GM12878 (cell line): Measurements from ENCODE around the gene PRDX3. TPM values are rescaled to one million over a fixed set of nuclear protein-coding genes. Genes with fewer than 3 reads are reported as not detected.

Experiments
- ATAC-seq: fragments of 200-7000 bp; cut with Tn5 transposase; 3 replicates; pipeline ENCODE4 v1.9.1; 2020; ENCODE audit warnings: mild to moderate bottlenecking, moderate library complexity
- BruUV-seq: library from RNA; stranded (reverse); fragments of 400-500 nt; replicated peaks from 2 replicates; lab custom pipeline; 2021; lab: Mats Ljungman, UMichigan
- CTCF ChIA-PET: fragments of 300-600 bp; sonication (Branson Sonifier 250); formaldehyde crosslinking; extraction: SDS; loops from one replicate; lab custom pipeline; 2021; ENCODE audit warnings: inconsistent platforms; lab: Yijun Ruan, JAX
- POLR2A ChIA-PET: fragments of 350-600 bp; formaldehyde crosslinking; extraction: SDS; loops from one replicate; lab custom pipeline; 2021; ENCODE audit warnings: inconsistent platforms; lab: Charles Lee
- RAD21 ChIA-PET: fragments of 300-600 bp; sonication (Branson Sonifier 250); formaldehyde crosslinking; loops from one replicate; lab custom pipeline; 2023; ENCODE audit warnings: antibody characterized with exemption; ENCODE audit not compliant: unreplicated experiment; lab: Charles Lee
- SMC1A ChIA-PET: fragments of 300-600 bp; sonication (Branson Sonifier 250); formaldehyde crosslinking; loops from one replicate; lab custom pipeline; 2023; ENCODE audit not compliant: unreplicated experiment, uncharacterized antibody; lab: Charles Lee
- DNase-seq: peaks from one replicate; pipeline ENCODE4 v3.0.0-alpha.2; 2011; ENCODE audit warnings: low read depth, low spot score
- FAIRE-seq: peaks from 3 replicates; lab custom pipeline; 2011; peaks lifted over from hg19 to GRCh38; lab: Jason Lieb, UNC
- H2AFZ ChIP-seq: 2 replicates; pipeline ENCODE4 v1.6.0; 2011; ENCODE audit warnings: low read depth, low read length, control low read depth; ENCODE audit not compliant: control insufficient read depth
- H3K27ac ChIP-seq: 2 replicates; pipeline ENCODE4 v1.5.1; 2011; ENCODE audit warnings: control low read depth; ENCODE audit not compliant: control insufficient read depth, insufficient read depth
- H3K27me3 ChIP-seq, 2 experiments: replicated peaks in 1 of 2; 2 replicates each; pipeline versions ENCODE4 v1.6.0 to v1.6.1; 2011; ENCODE audit warnings: low read length in 1 of 2; ENCODE audit not compliant: control insufficient read depth in 2 of 2, insufficient read depth in 2 of 2
- H3K36me3 ChIP-seq, 2 experiments: 2 replicates each; pipeline ENCODE4 v1.5.1; 2011; ENCODE audit warnings: low read length in 1 of 2; ENCODE audit not compliant: control insufficient read depth in 2 of 2, insufficient read depth in 2 of 2
- H3K4me1 ChIP-seq: 2 replicates; pipeline ENCODE4 v1.6.1; 2011; ENCODE audit warnings: mild to moderate bottlenecking, low read length, moderate library complexity, mixed read lengths; ENCODE audit not compliant: control insufficient read depth, insufficient read depth
- H3K4me2 ChIP-seq: 2 replicates; pipeline ENCODE4 v1.6.0; 2011; ENCODE audit warnings: control low read depth; ENCODE audit not compliant: control insufficient read depth, insufficient read depth
- H3K4me3 ChIP-seq: fragments of 200-600 bp; sonication (generic); 2 replicates; pipeline ENCODE4 v1.5.1; 2016
- H3K79me2 ChIP-seq: 2 replicates; pipeline ENCODE4 v1.6.0; 2011; ENCODE audit warnings: low read length; ENCODE audit not compliant: control insufficient read depth, insufficient read depth
- H3K9ac ChIP-seq: 2 replicates; pipeline ENCODE4 v1.8.0; 2011; ENCODE audit warnings: low read length, control low read depth, mixed read lengths; ENCODE audit not compliant: control insufficient read depth, insufficient read depth
- H3K9me3 ChIP-seq: replicated peaks from 3 replicates; pipeline ENCODE4 v1.5.1; 2011; ENCODE audit warnings: mild to moderate bottlenecking, low read length; ENCODE audit not compliant: control insufficient read depth, insufficient read depth
- H4K20me1 ChIP-seq: 2 replicates; pipeline ENCODE4 v1.6.0; 2011; ENCODE audit not compliant: control insufficient read depth, insufficient read depth
- EGR1 ChIP-seq, 2 experiments: IDR thresholded peaks; 1 replicate in 1 of 2; 2 replicates in 1 of 2; pipeline ENCODE4 v1.6.1; 2011 to 2012; ENCODE audit warnings: low read depth in 2 of 2, low read length in 2 of 2, borderline replicate concordance in 1 of 2, mild to moderate bottlenecking in 1 of 2, moderate library complexity in 1 of 2
- EZH2 ChIP-seq: IDR thresholded peaks from 2 replicates; pipeline ENCODE4 v1.6.1; 2012; ENCODE audit warnings: low read depth, mild to moderate bottlenecking, control low read depth, inconsistent platforms, low read length, borderline replicate concordance; ENCODE audit not compliant: control insufficient read depth
- JUND ChIP-seq: IDR thresholded peaks from 2 replicates; pipeline ENCODE4 v1.6.1; 2012; ENCODE audit warnings: low read depth, mild to moderate bottlenecking, low read length, improper control_type of control experiment, moderate library complexity
- RUNX3 ChIP-seq: IDR thresholded peaks from 2 replicates; pipeline ENCODE4 v1.6.1; 2012; ENCODE audit warnings: low read length, inconsistent platforms
- SUPT20H ChIP-seq: IDR thresholded peaks from 2 replicates; pipeline ENCODE4 v1.6.1; 2011; ENCODE audit warnings: low read depth, mild to moderate bottlenecking, low read length, moderate library complexity, borderline replicate concordance; ENCODE audit not compliant: control insufficient read depth
- whole genome bisulfite sequencing: methylation state at CpG from one replicate; pipeline ENCODE4 v1.1.6; 2016; ENCODE audit warnings: low lambda C conversion rate; ENCODE audit not compliant: insufficient replicate concordance, insufficient coverage; ENCODE audit errors: missing lambda C conversion rate; 5-methylcytosine and 5-hydroxymethylcytosine counted together
- in situ Hi-C: fragments of 300-500 bp; cut with MboI; formaldehyde crosslinking; loops from 9 replicates; pipeline ENCODE4 v1.14.3; 2018; ENCODE audit warnings: mixed read lengths
- intact Hi-C: fragments of 100-400 bp; cut with micrococcal nuclease; formaldehyde crosslinking; loops from one replicate; pipeline ENCODE4 v1.14.2; 2022; ENCODE audit not compliant: unreplicated experiment
- polyA plus RNA-seq, 11 experiments: library from polyadenylated mRNA; depleted of rRNA in 4 of 11; unstranded in 6 of 11; stranded (reverse) in 5 of 11; fragments of >200 nt; fragmentation: Nextera tagmentation in 4 of 11; fragmentation: Illumina TruSeq in 1 of 11; extraction: Ambion mirVana in 4 of 11; extraction: Trizol in 1 of 11; gene quantifications; 1 replicate in 1 of 11; 2 replicates in 10 of 11; pipeline versions ENCODE4 v1.2.1 to v1.2.3, GENCODE V29; 2011 to 2016; ENCODE audit warnings: inconsistent platforms in 2 of 11, missing spikeins in 2 of 11, low read depth in 1 of 11
- total RNA-seq, 4 experiments: library from RNA; depleted of rRNA in 3 of 4; stranded (reverse); fragments of >200 nt in 3 of 4; fragmentation: Illumina TruSeq in 1 of 4; extraction: Trizol in 1 of 4; gene quantifications; 2 replicates each; pipeline versions ENCODE4 v1.2.1 to v1.2.3, GENCODE V29; 2013 to 2021
- TF ChIP-seq, protein P1 (sequence below): fragments of 450-650 bp; formaldehyde crosslinking; IDR thresholded peaks from 2 replicates; pipeline ENCODE4 v1.4.0; 2022; ENCODE audit warnings: mild to moderate bottlenecking, moderate library complexity
- TF ChIP-seq, protein P2 (sequence below): fragments of 450-650 bp; IDR thresholded peaks from 2 replicates; pipeline ENCODE4 v1.6.1; 2017; ENCODE audit warnings: mild to moderate bottlenecking, low read depth, inconsistent platforms; ENCODE audit not compliant: poor library complexity, severe bottlenecking
- TF ChIP-seq, protein P3 (sequence below), 3 experiments: IDR thresholded peaks in 2 of 3; conservative IDR thresholded peaks in 1 of 3; 2 replicates each; pipeline ENCODE4 v1.5.1; 2011; ENCODE audit warnings: low read depth in 3 of 3, low read length in 3 of 3, mild to moderate bottlenecking in 3 of 3, control low read depth in 2 of 3, moderate library complexity in 2 of 3, inconsistent platforms in 1 of 3, mixed read lengths in 1 of 3; ENCODE audit not compliant: control insufficient read depth in 2 of 3, insufficient read depth in 1 of 3; ENCODE audit errors: extremely low read depth in 1 of 3
- TF ChIP-seq, protein P4 (sequence below): fragments of 150-350 bp; IDR thresholded peaks from 2 replicates; pipeline ENCODE4 v1.6.1; 2016; ENCODE audit warnings: low read depth, low read length

Gene PRDX3
- total and polyA plus RNA-seq, 10 of the 15 experiments (the other 5 are each of a cell fraction or from before 2014, with no cell fraction given), result 195 to 1,431 (median 398) TPM

DNA sequence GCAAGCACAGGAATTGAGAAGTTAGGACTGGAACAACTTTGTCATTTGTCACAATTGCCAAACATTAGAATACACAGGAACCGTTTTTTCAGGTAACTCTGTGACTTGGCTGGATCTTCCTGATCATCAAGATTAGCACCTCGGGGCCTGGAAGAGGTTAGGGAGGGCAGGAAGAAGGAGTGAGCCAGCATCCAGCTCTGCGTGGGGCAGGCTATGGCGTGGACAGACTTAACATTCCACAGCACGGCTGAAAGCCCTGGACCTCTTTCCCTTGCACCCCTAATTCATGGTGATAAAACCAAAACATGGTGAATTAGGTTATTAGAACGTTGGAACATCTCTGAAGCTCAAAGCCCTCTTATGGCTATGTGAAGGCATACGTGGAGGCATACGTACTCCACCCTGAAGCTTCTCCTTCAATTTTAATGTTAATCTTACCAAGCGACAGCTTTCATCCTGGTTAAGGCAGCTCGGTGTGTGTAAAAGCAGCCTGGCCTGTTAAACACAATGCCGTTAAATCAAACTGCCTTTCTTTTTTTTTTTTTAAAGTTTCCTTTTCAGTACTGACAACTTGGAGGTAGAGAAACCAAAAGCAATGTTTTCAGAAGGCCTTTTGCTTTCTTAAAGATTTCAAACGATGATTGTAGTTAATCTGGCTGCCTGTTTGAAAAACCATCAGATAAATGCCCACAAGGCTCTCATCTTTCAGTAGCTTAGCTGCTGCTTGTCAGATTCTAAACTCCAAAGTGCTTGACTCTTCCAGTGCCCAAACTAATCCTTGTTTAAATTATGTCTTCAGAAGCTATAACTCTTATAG lies 33.2 kb upstream of the PRDX3 start:
- RAD21 ChIA-PET, result interaction anchor here (0.9 to 3.8 kb wide), 5 partner anchors 22 to 204 kb away, joined by 3 to 33 read pairs (median 3); no protein-coding TSS in a partner anchor
- Histone ChIP-seq H3K9ac (peak overlapping the region; percentile 88), H3K4me2 (peak overlapping the region; percentile 98), H2AFZ (peak overlapping the region; percentile 88), H3K4me3 (peak overlapping the region; percentile 73), H3K79me2 (peaks cover 63% of the 10 kb centered on the region), H3K27me3 (no peaks in the 10 kb centered on the region), H3K27ac (peak overlapping the region; percentile 95), H3K36me3 (no peaks in the 10 kb centered on the region), H4K20me1 (no peaks in the 10 kb centered on the region), H3K9me3 (no peaks in the 10 kb centered on the region), H3K4me1 (peaks cover 21% of the 10 kb centered on the region)
- ATAC-seq, result no peak
- WGBS, result 75% methylated on average over 12 of the region's 12 CpGs
- POLR2A ChIA-PET, result interaction anchor here (0.6 to 1.8 kb wide), 4 partner anchors 12 to 269 kb away, joined by 3 to 5 read pairs (median 4); no protein-coding TSS in a partner anchor
- SMC1A ChIA-PET, result interaction anchor here (1.0 to 2.1 kb wide), 5 partner anchors 13 to 278 kb away, joined by 3 to 6 read pairs (median 3); no protein-coding TSS in a partner anchor
- no TSS peak for BruUV-seq
- no peak for FAIRE-seq
- CTCF ChIA-PET, result interaction anchor here (0.6 to 1.6 kb wide), 9 partner anchors 10 to 202 kb away, joined by 3 to 7 read pairs (median 4); partner anchors contain the start of gene PRDX3
- intact Hi-C loops (no loop called here), in situ Hi-C loops (no loop called here)
- no peak for DNase-seq
- TF ChIP-seq SUPT20H (no peak), RUNX3 (peak; percentile 15; the same call in 1 of the 2 replicates), JUND (no peak), EGR1 (IDR thresholded peaks at IDR 0.05; ENCODE audit: borderline replicate concordance in 1 of 2, low read depth in 2 of 2, low read length in 2 of 2) (no peak), EZH2 (no peak)
- TF ChIP-seq, protein P1, sequence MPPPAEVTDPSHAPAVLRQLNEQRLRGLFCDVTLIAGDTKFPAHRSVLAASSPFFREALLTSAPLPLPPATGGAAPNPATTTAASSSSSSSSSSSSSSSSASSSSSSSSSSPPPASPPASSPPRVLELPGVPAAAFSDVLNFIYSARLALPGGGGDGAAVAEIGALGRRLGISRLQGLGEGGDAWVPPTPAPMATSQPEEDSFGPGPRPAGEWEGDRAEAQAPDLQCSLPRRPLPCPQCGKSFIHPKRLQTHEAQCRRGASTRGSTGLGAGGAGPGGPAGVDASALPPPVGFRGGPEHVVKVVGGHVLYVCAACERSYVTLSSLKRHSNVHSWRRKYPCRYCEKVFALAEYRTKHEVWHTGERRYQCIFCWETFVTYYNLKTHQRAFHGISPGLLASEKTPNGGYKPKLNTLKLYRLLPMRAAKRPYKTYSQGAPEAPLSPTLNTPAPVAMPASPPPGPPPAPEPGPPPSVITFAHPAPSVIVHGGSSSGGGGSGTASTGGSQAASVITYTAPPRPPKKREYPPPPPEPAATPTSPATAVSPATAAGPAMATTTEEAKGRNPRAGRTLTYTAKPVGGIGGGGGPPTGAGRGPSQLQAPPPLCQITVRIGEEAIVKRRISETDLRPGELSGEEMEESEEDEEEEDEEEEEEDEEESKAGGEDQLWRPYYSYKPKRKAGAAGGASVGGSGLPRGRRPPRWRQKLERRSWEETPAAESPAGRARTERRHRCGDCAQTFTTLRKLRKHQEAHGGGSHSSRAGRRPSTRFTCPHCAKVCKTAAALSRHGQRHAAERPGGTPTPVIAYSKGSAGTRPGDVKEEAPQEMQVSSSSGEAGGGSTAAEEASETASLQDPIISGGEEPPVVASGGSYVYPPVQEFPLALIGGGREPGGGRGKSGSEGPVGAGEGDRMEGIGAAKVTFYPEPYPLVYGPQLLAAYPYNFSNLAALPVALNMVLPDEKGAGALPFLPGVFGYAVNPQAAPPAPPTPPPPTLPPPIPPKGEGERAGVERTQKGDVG (CRISPR knock-in tag), result no peak
- TF ChIP-seq, protein P2, sequence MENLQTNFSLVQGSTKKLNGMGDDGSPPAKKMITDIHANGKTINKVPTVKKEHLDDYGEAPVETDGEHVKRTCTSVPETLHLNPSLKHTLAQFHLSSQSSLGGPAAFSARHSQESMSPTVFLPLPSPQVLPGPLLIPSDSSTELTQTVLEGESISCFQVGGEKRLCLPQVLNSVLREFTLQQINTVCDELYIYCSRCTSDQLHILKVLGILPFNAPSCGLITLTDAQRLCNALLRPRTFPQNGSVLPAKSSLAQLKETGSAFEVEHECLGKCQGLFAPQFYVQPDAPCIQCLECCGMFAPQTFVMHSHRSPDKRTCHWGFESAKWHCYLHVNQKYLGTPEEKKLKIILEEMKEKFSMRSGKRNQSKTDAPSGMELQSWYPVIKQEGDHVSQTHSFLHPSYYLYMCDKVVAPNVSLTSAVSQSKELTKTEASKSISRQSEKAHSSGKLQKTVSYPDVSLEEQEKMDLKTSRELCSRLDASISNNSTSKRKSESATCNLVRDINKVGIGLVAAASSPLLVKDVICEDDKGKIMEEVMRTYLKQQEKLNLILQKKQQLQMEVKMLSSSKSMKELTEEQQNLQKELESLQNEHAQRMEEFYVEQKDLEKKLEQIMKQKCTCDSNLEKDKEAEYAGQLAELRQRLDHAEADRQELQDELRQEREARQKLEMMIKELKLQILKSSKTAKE, result no peak
- TF ChIP-seq, protein P3, sequence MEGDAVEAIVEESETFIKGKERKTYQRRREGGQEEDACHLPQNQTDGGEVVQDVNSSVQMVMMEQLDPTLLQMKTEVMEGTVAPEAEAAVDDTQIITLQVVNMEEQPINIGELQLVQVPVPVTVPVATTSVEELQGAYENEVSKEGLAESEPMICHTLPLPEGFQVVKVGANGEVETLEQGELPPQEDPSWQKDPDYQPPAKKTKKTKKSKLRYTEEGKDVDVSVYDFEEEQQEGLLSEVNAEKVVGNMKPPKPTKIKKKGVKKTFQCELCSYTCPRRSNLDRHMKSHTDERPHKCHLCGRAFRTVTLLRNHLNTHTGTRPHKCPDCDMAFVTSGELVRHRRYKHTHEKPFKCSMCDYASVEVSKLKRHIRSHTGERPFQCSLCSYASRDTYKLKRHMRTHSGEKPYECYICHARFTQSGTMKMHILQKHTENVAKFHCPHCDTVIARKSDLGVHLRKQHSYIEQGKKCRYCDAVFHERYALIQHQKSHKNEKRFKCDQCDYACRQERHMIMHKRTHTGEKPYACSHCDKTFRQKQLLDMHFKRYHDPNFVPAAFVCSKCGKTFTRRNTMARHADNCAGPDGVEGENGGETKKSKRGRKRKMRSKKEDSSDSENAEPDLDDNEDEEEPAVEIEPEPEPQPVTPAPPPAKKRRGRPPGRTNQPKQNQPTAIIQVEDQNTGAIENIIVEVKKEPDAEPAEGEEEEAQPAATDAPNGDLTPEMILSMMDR (IDR thresholded peaks at IDR 0.05 in 2 of 3, conservative IDR thresholded peaks at IDR 0.05 in 1 of 3; ENCODE audit: control insufficient read depth in 2 of 3, extremely low read depth in 1 of 3, insufficient read depth in 1 of 3, low read depth in 3 of 3, low read length in 3 of 3), result no peak
- TF ChIP-seq, protein P4, sequence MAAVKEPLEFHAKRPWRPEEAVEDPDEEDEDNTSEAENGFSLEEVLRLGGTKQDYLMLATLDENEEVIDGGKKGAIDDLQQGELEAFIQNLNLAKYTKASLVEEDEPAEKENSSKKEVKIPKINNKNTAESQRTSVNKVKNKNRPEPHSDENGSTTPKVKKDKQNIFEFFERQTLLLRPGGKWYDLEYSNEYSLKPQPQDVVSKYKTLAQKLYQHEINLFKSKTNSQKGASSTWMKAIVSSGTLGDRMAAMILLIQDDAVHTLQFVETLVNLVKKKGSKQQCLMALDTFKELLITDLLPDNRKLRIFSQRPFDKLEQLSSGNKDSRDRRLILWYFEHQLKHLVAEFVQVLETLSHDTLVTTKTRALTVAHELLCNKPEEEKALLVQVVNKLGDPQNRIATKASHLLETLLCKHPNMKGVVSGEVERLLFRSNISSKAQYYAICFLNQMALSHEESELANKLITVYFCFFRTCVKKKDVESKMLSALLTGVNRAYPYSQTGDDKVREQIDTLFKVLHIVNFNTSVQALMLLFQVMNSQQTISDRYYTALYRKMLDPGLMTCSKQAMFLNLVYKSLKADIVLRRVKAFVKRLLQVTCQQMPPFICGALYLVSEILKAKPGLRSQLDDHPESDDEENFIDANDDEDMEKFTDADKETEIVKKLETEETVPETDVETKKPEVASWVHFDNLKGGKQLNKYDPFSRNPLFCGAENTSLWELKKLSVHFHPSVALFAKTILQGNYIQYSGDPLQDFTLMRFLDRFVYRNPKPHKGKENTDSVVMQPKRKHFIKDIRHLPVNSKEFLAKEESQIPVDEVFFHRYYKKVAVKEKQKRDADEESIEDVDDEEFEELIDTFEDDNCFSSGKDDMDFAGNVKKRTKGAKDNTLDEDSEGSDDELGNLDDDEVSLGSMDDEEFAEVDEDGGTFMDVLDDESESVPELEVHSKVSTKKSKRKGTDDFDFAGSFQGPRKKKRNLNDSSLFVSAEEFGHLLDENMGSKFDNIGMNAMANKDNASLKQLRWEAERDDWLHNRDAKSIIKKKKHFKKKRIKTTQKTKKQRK, result no peak
